ENCODE measurements around the gene SYNDIG1.

The SYNDIG1 gene

GRCh38 chr20:24699321-24700165 is 230.1 kb downstream of the SYNDIG1 start:
- no peak for DNase-seq

- DNase-seq, result no peak
Observed at GRCh38 chr20:24700166-24700860, 230.9 kb downstream of the SYNDIG1 start.

GRCh38 chr20:24701027-24701426 is 231.6 kb downstream of the SYNDIG1 start:
- DNase-seq, result no peak

- peak; percentile 73 for DNase-seq
Observed at GRCh38 chr20:24701668-24702067, 232.2 kb downstream of the SYNDIG1 start.

- no peak for DNase-seq
Observed at GRCh38 chr20:24702501-24703283, 233.3 kb downstream of the SYNDIG1 start.

- DNase-seq, result no peak
Observed at GRCh38 chr20:24703284-24703610, 233.8 kb downstream of the SYNDIG1 start.

GRCh38 chr20:24704899-24705298 is 235.5 kb downstream of the SYNDIG1 start:
- DNase-seq, result no peak

GRCh38 chr20:24705486-24705885 is 236.1 kb downstream of the SYNDIG1 start:
- no peak for DNase-seq

- peak; percentile 56 for DNase-seq
Observed at GRCh38 chr20:24708411-24709295, 239.2 kb downstream of the SYNDIG1 start.
